GM21717 (cell line): ENCODE results near the gene KLF13.
A peak's percentile ranks its signal among the peaks of the same experiment; 100 is the strongest.
"Not testable (repeated sequence)": the region's sequence is repeated elsewhere in the genome, so short reads cannot be mapped to it uniquely, and the experiment has no call there.

Source experiments
- ATAC-seq: cut with Tn5 transposase; IDR thresholded peaks from one replicate; pipeline ENCODE4 v1.9.1; 2021; ENCODE audit warnings: mild to moderate bottlenecking, moderate library complexity; ENCODE audit not compliant: unreplicated experiment

KLF13 gene

GRCh38 chr15:31344823-31345605 is 18.4 kb downstream of the KLF13 start:
- ATAC-seq, result peak; percentile 39

DNA sequence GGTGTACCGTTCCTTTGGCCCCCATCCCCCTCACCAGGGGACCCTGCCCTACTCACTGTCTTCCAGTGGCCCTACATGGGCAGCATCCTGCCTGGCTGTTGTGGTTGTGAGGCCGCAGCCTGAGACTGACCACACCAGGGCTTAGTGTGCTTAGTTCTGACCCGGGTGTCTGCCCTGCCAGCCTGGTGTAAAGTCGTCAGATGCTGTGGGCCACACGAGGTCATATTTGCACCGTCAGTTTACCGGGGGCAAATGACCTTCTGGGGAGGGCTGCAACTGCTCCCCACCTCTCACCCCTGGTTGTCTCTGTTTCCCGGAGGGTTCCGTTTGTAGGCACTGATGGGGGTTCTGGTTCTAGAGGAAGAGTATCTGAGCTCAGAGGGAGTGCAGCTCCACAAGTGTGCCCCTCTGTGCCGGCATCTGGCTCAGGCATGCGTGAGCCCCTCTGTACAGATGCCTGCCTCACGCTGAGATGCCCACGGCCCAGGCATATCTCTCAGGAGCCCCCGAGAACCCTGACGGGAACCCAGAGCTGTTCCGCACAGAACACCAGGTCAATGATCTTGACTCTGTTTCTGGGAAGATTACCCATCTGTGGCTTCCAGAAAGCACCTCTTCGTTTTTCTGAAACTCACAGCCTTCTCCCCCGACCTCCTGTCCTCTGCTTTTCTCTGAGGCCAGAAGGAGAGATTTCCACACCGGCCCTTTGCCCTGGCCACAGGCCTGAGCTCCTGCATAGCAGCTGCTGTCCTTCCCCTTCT is 19.2 kb downstream of the KLF13 start:
- ATAC-seq, result peak; percentile 23

- ATAC-seq, result peak; percentile 36
These were observed 19.9 kb downstream of the KLF13 start for GRCh38 chr15:31346367-31347066.

GRCh38 chr15:31347067-31347975 is 20.7 kb downstream of the KLF13 start:
- ATAC-seq, result no peak

GRCh38 chr15:31347981-31348803 is 21.6 kb downstream of the KLF13 start:
- no peak for ATAC-seq

DNA sequence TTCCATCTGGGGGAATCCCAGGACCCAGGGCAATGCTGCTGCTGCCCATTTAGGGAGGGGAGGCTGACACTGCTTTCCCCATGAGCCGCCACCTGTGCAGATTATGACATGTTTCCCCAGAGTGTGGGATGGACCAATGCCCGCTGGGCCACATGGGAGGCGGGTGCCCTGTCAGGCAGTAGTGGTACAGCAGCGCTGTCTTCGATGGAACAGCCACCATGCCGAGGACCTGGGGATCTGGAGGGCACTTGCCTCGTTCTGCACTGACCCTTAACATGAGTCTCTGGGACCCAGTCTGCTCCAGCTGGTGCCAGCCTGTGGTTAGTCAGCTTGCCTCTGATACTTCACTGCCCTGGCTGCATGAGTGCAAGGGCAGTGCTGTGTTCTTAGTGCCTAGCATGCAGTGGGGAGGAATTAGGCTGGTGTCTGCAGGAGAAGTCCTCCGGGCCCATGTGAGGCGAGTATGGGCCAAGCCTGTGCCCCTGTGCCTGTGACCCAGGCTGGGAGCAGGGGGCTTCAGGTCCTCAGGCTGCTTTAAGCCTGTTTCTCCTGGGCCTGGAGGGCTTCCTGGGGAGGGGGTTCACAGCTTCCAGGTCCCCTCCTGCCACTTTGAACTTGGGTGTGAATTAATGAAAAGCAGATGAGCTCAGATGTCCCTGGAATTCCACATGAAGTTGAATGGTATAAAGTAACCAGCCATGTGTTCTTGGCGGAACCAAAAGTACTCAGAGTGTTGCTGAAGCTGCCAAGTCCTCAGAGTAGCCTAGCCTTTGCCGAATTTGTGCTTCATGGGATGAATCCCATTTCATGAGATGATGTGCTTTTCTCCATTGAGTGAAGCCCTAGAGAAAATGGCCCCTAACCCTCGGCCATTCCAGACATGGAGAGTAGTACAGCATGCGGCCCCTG is 22.9 kb downstream of the KLF13 start:
- ATAC-seq, result no peak

GRCh38 chr15:31350771-31351170 is 24.1 kb downstream of the KLF13 start:
- no peak for ATAC-seq

DNA sequence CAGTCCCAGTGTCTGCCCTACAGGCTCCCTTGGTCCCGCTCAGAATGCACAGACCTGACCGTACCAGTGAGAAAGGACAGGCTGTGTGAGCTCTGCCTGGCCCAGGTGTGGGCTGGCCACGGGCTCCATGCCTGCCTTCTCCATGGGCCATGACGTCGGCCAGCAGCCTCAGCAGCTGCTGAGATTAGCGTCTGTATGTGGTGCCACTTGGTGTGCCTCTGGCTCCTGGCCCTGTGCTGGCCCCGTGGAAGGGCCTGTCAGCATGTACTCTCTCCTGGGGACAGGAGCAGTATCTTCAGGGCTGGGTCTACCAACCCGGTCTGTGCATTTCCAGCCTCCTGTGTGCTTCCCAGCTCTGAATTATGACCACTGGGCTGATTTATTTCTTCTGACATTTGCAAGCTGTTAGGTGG is 25.7 kb downstream of the KLF13 start:
- ATAC-seq, result no peak

DNA sequence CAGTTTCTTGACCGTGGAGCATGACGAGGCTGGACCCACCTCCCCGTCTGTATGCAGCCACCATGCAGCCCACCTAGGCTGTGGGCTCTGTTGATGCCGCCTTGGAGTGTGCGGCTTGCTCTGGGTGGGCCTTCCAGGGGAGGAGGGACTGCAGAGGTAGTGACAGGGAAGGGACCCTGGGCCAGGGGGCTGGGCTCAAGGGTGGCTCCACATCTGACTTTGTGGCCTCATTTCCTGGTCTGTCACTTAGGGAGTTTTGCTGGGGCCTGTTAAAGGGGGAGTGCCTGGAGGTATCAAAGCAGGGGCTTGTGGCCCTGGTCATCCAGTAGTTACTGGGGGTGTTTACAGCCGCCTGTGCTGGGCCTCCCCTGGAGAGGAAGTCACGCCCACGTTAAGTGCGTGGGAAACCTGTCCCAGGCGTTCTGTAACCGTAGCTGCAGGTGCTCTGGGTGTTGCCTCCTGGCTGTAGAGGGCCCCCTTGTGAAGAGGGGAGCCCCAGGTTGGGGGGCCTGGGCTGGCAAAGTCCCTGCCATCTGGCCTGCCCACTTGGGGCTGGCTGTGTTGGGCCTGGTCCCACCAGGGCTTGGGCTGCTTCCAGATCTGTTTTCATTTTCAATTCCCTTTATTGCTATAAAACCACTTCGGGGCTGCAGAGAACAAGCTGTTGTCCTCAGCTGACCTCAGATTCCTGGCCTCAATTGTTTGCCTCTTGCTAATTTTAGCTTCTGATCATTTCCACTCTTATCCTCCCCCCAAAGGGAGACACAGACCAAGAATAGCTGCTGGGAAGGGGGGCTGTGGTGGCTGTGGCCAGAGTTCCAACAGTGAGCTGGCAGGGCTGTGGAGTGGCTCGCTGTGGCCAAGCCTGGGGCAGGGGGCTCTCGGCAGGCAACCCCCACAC is 26.5 kb downstream of the KLF13 start:
- ATAC-seq, result peak; percentile 57

GRCh38 chr15:31353931-31354330 is 27.3 kb downstream of the KLF13 start:
- no peak for ATAC-seq

DNA sequence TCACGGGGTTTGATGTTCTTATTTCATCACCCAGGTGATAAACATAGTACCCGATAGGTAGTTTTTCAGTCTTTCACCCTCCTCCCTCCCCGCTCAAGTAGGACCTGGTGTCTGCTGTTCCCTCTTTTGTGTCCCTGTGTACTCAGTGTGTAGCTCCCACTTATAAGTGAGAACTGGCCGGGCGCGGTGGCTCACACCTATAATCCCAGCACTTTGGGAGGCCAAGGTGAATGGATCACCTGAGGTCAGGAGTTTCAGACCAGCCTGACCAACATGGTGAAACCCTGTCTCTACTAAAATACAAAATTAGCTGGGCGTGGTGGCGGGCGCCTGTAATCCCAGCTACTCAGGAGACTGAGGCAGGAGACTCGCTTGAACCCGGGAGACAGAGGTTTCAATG is 29.5 kb downstream of the KLF13 start:
- ATAC-seq, result not testable (repeated sequence)

GRCh38 chr15:31357148-31357547 is 30.5 kb downstream of the KLF13 start:
- no peak for ATAC-seq

GRCh38 chr15:31358163-31358562 is 31.5 kb downstream of the KLF13 start:
- ATAC-seq, result no peak

DNA sequence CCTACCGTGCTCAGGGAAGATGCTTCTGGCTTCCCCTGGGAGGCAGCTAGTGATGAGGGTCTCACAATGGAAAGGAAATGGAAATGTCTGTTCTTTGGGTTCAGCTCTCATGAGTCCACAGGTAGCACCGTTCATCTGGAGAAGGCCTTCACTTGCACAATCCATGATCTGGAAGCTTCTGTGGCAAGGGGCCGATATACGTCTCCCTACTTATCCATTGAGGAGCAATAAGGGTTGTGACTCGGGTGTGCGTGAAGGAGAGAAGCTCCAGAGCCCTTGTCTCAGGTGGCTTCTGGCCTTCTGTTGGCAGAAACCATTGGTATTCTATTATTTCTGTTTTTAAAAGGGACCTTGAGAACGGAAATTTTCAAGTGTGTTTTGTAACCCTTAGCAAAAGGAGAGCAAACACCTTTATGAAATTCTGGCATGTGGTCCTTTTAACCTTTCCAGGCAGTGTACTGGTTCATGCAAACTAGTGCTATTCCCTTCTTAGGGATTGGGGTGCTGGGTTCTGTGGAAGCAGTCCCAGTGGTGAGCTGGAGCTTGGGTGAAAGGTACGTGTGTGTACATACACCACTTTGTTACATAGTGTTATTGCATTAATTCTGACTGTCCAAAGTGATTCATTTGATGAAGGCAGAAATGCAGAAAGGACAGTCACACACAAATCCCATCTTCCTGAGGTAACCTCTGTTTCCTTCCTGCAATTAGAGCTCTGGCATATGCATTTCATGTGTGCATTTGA is 32.5 kb downstream of the KLF13 start:
- no peak for ATAC-seq

GRCh38 chr15:31359702-31360111 is 33.1 kb downstream of the KLF13 start:
- no peak for ATAC-seq

DNA sequence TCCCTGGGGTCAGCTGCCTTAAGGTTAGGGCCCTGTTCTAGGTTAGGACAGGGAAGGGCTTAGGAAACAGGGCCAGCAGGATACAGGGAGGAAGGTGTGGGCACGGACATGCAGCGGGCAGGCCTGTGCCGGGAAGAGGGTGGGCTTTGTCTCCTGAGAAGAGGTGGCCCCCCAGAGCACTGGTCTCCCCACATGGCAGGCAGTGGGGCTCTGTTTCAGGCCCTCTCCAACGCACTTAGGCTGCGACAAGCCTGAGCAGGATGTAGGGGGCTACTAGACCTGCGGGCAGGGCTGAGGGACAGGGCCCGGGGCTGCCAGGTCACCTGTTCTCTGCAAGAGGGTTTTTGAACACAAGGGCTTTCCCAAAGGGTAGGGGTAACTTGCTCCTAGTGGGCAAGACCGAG is 33.5 kb downstream of the KLF13 start:
- no peak for ATAC-seq
